GM18858 (cell line): ENCODE measurements around the gene SLC4A3.
"Not testable (repeated sequence)": the region's sequence is repeated elsewhere in the genome, so short reads cannot be mapped to it uniquely, and the experiment has no call there.

Experiments
- ATAC-seq: cut with Tn5 transposase; IDR thresholded peaks from one replicate; pipeline ENCODE4 v1.9.1; 2021; ENCODE audit not compliant: unreplicated experiment

The SLC4A3 gene

DNA sequence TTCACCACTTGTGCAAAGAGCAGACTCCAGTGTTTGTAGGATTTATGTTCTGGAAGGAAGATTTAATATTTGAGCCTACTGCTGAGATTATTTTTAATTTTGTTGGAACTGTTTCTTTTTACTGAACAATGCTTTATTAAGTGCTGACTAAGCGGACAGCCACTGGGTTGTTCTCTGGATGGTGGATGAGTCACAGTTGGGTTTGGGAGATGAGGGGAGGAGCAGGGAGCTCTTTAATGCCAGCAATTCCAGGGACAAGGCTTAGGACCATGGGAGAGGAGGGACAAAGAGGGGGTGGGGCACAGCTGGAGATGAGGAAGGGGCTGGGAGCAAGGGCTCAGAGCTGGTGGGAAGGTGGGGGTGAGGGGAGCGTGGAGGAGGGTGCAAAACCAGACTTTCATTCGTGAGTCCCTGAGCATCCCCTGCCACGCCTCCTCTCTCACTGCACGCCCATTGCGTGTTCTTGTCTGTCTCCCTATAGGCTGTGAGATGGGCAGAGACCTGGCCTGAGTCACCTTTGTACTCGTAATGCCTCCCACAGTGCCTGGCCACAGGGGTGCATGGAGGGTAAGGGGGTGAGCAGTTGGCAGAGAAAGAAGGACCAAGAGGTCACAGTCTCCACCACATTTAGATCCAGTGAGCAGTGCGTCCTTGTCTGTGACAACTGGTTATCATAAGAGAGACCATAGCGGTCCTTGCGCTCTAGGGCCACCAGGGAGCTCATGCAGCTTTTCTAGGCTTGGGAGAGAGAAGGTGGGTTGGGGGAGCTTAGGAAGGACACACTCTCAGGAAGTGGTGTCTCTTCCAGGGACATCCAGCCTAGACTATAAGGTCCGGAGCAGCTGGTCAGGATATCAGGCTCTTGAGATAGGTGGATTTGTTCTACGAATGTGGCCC is 18.4 kb downstream of the SLC4A3 start:
- ATAC-seq: no peak

DNA sequence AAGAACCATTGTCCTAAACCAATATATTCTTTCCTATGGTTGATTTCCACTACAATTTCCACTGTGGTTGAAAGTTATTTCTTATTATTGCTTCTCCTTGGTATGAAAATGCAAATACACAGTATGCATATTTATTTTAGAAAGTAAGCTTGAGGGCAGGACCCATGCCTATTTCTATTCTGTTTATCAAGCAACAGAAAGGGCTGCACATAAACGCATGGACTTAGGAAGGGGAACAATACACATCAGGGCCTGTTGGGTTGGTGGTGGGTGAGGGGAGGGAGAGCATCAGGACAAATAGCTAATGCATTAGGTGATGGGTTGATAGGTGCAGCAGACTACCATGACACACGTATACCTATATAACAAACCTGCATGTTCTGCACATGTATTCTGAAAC is 20.7 kb downstream of the SLC4A3 start:
- ATAC-seq: no peak

DNA sequence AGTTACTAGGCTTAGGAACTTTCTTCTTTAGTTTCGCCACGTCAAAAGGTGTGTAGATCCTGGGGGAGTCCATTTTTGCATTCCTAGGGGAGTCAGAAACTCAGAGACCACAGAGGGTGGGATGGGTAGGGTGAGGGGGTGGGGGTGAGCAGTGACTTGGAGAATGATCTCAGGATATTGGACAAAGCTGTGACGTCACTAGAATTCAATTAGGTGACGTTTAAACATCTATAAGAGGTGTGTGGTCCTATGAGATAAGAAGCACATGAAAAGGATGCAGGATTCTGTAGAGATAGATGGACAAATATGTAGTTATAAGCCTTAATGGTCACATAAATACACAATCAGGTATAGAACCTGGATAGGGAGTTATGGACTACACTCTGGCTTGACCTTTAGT is 21.5 kb downstream of the SLC4A3 start:
- no peak for ATAC-seq

DNA sequence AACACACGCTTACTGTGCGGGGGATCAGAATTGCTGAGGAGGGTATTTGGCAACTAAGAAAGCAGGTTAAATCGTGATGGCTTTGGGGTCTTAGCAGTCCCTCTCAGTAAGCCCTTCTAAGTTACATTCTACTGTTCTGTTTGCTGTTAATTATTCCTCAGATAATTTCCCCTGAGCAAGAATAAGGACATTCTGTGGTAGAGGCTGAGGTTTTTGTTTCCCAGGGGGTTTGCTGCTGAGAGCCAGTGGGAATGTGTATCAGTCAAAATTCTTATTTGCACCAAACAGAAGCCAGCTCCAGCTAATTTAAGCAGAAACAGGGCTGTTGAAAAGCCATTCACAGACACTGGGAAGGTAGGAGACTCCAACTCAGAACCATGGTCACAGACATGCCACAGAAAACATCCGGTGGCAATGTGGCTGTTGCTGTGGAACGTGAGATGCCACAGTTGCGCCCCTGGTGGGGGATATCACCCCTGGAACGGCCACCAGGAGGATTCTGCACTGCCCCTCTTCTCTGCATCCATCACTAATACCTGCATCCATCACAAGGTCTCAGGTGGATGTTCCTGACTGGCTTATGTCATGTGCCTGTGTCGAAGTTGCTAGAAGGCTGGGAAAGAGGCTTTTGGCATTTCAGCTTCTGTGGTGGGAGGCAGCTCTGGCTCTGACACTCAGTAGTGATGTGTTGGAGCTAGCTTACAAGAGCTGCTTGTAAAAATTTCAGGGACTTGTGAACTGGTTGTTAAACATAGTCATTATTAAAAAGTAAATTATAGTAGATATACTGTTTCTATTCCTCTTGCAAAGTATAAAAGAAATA is 23.2 kb downstream of the SLC4A3 start:
- ATAC-seq: no peak

DNA sequence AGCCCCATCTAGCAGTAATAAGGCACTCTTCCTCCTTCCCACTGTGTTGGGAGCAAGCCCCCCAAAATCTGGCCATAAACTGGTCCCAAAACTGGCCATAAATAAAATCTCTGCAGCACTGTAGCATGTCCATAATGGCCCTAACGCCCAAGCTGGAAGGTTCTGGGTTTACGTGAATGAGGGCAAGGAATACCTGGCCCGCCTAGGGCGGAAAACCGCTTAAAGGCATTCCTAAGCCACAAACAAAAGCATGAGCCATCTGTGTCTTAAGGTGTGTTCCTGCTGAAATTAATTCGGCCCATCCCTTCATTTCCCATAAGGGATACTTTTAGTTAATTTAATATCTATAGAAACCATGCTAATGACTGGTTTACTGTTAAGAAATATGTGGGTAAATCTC is 24.2 kb downstream of the SLC4A3 start:
- ATAC-seq: not testable (repeated sequence)

DNA sequence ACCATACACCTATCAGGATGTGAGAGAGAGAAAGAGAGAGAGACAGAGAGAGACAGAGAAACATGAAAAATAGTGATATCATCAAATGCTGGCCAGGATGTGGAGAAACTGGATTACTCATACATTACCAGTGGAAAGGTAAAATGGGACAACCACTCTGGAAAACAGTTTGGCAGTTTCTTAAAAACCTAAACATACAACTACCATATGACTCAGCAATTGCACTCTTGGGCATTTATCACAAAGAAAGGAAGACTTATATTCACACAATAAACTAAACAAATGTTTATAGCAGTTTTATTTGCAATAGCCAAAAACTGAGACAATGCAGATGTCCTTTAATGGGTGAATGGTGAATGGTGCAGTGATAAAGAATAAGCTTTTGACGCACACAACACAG is 29.1 kb downstream of the SLC4A3 start:
- ATAC-seq: no peak

DNA sequence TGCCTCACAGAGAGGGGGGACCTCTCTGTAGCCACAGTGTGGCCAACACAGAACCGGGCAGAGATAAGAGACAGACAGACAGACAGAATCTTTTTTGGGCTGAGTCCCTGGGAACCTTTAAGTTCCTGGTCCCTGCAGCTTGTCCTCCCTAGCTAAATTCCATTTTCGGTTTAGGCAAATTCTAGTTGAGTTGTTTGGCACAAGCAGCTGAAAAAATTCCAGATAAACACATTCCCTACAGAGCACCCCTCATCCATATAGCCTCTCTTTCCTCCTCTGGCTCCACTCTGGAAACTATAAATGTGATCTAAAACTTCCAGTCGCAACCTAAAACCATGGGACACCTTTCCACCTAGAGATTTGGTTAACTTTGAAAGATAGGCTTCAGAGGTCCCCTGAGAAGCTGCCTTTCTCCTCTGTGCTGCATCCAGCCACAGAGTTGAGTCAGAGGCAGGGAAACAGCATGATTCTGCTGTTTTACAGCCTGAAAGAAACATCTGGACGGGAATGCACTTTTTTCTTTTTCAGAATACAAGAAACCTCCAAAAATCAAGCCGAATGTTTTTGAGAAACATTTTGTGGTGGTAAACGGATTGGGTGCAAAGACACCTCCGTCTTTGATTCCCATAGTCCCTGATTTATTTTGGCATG is 30.9 kb downstream of the SLC4A3 start:
- no peak for ATAC-seq

DNA sequence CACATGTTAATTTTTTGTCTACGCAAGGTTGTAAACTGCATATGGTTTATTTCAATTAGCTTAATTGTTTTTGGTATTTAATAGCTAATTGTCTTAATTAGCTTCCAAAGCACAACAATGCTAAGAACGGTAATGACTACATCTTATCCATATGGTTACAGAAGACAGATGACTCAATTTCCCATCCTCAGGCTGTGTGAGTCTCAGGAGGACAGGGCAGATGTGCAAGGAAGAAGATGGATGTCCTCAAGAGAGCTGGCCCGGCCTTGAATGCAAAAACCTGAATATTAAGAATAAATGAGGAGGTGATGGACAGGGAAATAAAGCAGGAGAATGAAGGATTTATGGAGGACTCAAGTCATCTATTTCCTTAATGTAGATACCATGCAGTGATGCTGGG is 31.4 kb downstream of the SLC4A3 start:
- no peak for ATAC-seq

DNA sequence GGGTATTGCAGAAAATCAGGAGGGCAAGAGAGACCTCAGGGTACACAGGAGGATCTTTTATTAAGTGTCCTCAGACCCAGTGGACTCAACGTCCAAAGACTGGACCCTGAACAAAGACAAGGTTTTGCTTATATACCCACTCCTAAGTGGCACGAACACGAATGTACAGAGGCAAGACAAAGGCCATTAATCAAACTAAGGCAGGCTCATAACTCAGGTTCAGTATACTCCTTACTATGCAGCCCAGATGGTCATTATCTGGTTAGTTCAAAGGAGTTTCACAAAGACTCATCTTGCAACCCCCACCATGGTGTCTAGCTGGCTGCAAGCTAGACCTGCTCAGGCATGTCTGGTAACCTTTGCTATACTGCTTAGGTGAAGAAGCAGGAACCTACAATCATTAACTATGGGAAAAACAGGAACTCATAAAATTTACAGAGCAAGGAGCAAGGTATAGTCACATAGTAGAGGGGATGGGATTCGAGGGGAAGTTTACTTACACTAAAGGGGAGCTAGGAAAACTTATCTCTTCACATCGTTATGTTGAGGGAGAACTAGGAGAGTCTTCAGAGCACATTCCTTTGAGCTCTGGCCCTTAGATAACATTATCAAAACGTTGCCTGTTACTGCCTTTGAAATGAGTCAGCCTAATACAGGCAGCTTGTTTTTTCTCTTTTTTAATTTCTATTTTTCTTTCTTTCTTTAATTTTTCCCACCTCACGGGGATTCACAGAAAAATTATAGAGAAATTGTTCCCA is 33.9 kb downstream of the SLC4A3 start:
- peak; percentile 91 for ATAC-seq

DNA sequence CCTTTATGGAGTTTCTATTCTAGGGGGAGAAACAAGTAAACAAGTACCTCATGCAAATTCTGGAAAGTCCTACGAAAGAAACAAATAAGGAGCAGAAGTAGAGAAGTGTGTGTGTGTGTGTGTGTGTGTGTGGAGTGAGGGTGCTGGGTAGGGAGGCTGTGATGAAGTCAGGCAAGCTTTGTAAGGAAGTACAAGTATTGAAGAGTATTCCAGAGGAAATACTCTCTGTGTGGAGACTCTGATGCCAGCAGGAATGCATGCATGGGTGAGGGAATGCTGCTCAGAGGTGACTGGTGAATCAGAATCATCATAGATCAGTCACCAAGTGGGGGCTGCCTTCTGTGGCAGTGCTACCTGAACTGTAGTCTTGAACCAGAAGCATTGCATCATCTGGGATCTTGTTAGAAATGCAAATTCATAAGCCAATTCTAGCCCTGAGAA is 34.5 kb downstream of the SLC4A3 start:
- ATAC-seq: no peak

DNA sequence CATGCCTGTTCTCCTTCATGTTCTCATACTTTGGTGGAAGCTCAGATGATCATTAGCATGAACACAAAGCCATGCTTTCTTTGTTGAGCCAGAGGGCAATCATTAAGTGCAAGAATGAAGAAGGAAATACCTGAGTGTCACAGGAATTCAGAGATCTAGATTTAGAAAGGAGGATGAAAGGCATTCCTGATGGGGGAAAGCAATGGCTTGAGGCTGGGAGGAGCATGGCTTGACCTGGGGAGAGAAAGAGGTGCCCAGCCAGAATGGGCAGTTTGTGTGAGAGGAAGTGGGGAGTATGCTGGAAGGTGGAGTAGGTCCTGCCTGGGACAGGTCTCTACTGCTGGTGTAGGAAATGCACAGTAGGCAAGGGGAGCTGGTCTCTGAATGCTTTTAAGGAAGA is 35.1 kb downstream of the SLC4A3 start:
- ATAC-seq: no peak

DNA sequence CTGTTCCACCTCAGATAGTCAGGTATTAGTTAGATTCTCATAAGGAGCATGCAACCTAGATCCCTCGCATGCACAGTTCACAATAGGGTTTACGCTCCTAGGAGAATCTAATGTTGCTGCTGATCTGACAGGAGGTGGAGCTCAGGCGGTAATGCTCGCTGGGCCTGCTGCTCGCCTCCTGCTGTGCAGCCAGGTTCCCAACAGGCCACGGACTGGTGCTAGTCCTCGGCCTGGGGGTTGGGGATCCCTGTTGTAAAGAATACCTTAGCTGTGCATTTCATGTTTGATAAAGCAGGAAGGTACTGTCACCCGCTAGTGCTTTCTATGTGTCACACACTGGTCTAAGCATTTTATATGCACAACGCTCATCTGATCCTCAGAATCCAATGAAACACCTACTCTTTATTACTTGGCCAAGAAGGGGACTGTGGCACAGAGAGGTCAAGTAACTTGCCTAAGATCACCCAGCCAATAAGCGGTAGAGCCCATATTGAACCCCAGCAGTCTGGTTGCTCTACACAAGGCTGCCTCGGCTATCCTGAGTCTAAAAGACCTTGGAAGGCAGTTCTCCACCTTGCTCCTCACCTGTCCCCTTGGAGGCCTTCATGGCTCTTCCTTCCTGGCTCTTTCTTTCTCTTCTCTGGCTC is 35.8 kb downstream of the SLC4A3 start:
- no peak for ATAC-seq

DNA sequence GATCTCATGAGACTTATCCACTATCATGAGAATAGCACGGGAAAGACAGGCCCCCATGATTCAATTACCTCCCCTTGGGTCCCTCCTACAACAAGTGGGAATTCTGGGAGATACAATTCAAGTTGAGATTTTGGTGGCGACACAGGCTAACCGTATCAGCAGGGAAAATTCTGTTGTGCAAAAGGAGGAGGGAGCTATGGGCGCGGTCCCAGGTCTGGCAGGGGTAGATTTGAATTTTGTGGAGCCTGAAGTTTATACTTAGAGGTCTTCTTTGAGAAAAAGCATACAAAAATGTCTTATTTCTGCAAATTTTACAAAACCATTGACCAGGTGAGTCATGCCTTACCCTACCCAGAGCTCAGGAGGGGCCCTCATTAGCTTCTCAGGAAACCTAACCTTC is 36.6 kb downstream of the SLC4A3 start:
- ATAC-seq: no peak

DNA sequence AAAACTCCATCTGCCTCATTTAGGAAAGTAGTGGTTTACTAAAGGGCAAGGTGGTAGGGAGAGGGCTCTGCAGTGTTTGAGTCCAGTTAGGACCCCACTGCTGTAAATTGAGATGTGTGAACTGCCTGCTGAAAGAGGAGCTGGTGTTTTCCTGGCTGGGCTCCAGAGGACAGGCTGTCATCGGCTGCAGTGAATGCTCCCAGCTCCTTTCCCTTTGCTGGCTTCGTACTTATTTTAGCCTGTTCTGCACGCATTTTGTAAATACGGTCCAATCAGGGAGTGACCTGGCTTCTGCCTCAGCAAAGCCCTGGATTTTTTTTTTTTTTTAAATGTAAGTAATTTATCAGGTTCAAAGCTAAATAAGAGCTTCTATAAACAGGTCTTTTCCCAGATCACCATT is 37.5 kb downstream of the SLC4A3 start:
- ATAC-seq: no peak

DNA sequence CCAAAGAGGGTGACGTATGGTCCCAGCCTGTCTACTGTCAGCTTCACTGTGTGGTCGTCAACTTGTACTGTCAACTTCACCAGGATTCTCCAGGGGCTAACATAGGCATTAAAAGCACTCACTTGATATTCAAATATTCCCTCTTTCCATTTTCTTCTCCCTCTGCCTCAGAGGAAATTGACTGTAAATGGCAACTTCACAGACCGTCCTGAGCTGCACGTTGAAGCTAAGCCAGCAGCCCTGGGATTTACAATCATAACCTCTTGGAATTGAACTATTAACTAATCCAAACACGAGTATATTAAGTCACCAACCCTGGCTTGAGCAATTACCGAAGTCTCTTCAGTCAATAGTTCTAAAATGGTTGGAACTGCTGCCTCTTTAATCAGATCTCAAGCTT is 38.5 kb downstream of the SLC4A3 start:
- ATAC-seq: no peak

DNA sequence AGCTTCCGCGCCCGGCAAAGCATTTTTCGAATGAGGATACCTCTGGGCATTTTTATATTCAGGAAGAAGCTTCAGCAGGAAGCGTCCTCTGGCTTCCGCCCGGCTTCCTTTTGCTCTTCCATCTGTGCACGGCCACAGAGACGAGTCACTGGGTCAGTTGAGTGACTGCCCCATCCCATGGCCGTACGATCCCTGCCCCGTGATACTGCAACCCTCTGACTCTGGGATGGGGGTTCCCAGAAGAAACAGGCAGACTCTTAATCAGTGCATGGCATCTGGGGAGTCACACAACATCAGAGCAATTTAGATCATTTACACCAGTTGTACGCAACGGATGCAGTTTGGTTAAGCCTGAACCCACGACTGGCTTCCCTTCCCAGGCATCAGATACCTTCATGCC is 40.9 kb downstream of the SLC4A3 start:
- ATAC-seq: no peak

DNA sequence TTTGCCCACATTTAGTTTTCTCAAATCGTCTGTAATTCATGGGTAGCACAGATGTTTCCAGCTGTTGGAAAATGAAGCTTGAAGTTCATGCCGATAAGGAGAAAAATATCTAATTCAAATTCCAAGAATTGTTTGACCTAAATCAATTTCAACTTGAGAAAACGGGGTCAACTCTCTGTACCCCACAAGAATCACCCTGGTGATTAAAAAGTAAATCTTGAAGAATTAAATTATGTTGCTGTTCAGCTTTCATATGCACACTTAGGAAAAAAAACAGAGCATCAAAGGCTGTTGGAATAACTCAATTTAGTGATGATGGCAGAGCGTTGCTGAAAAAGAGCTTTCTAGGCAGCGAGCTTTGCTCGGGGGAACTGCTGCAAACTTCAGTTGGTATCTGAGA is 43.0 kb downstream of the SLC4A3 start:
- ATAC-seq: no peak

DNA sequence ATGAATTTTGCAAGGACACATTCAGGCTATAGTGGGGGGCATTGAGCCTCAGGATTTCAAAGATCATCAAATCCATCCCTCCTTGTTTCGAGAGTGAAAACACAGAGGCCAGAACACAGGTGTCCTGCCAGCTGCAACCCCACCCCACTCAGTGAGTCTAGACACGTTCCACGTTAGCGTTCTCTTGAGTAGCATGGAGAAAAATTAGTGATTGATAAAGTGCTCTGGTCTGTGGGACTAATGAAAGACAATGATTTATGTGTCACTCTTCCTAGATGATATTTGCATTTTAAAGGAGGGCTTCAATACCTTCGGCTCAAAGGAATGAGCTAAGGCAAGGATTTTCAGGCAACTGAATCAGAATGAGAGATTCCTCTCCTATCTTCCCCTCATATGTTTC is 43.8 kb downstream of the SLC4A3 start:
- ATAC-seq: no peak

DNA sequence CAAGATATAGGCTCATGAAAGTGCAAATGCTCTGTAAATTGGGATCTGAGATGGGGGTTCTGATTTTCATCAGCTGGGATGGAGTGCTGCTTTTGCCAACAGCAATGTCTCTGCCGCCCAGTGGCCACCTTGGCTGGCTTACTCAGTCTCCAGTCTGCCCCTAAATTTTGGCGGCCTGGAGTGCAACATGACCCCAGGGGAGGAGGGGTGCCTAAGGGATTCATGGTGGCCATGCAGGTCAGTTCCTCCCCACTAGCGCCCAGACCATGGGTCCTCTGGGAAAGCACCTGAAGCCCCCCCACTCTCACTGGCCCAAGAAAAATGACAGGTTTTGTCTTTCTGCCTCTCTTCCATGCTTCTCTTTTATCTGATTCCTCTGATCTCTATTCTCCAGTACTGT is 45.0 kb downstream of the SLC4A3 start:
- ATAC-seq: no peak

DNA sequence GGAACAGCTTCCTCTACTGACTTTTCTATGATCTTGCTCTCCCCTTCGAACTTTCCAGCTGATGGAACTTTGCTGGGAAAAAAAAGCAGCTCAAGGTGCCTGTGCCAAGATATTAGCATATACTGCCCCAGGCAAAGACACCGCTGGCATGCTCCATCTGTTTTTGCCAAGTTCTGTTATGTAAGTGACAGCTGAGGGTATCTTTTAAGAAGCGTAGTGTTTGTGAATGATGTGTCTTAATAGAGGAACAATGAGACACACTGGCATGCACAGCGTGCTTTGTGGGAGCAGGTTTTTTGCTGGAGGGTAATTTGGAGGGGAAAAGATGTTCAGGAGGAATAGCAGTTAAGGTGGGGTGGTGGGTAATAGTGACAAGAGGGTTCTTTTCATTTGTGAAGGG is 47.8 kb downstream of the SLC4A3 start:
- no peak for ATAC-seq
